ENCODE data around the gene NAV2. TPM values are rescaled to one million over a fixed set of nuclear protein-coding genes. Genes with fewer than 3 reads are reported as not detected.

Gene NAV2
- total RNA-seq, 1 experiment from 2014 or later, result 2.1 TPM

DNA sequence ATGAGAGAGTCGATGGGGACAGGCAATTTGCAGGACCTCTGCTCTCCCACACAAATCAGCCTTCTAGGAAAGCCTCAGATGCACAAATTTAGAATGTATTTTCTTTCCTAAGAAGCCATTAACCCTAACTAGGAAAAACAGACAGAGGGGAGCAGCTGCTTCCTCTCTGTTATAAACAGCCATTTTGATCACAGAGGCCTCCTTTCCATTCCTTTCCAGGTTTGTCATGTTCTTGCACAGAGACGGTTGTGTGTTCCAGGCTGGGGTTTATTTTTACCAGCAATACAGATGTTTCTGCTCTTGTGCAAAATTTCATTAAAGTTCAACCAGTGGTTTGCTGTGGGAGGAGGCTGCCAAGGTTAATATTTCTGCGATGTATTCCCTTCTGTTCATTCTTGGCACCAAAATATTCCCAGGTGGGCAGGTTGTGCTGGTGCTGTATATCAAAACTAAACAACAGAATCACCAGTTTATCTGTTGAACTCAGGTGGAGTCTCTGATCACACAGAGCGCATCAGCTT, 90.2 kb downstream of the NAV2 start:
- intact Hi-C loops (cut with micrococcal nuclease), result no loop called here
- BruUV-seq (replicated peaks), result no TSS peak
- Histone ChIP-seq H3K36me3 (ENCODE audit: control insufficient read depth in 1 of 2, insufficient read depth in 2 of 2, low read length in 2 of 2) (no peaks in the 10 kb centered on the region), H3K27me3 (ENCODE audit: insufficient read depth, low read length) (no peaks in the 10 kb centered on the region), H4K20me1 (ENCODE audit: insufficient read depth) (no peaks in the 10 kb centered on the region), H3K4me1 (ENCODE audit: control insufficient read depth in 1 of 2, insufficient read depth in 2 of 2, low read length in 2 of 2) (peaks cover 25 to 36% of the 10 kb centered on the region in 2 experiments), H3K9ac (ENCODE audit: low read length) (no peak overlapping the region), H3K27ac (ENCODE audit: low read depth, low read length) (no peak overlapping the region), H3K79me2 (ENCODE audit: insufficient read depth, low read length) (no peaks in the 10 kb centered on the region), H3K4me2 (ENCODE audit: low read length) (no peak overlapping the region), H2AFZ (ENCODE audit: low read depth, low read length, poor library complexity, severe bottlenecking) (no peak overlapping the region), H3K9me2 (ENCODE audit: insufficient read depth) (no peaks in the 10 kb centered on the region; the same call in 1 of the 2 replicates), H3K9me3 (ENCODE audit: control insufficient read depth in 1 of 2, insufficient read depth in 1 of 2, low read depth in 1 of 2, low read length in 2 of 2) (no peaks in the 10 kb centered on the region), H3K4me3 (replicated peaks in 1 of 2; ENCODE audit: low read depth in 1 of 2, low read length in 2 of 2) (no peak overlapping the region)
- ChIA-PET CTCF (no interaction called here), RAD21 (ENCODE audit: low non-redundant PET in 1 of 2, low total read pairs in 2 of 2, uncharacterized antibody in 2 of 2, unreplicated experiment in 2 of 2) (no interaction called here), POLR2A (no interaction called here)
- DNase-seq (ENCODE audit: low read depth, low spot score) (no peak), ATAC-seq (no peak)
- TF ChIP-seq, protein P1, sequence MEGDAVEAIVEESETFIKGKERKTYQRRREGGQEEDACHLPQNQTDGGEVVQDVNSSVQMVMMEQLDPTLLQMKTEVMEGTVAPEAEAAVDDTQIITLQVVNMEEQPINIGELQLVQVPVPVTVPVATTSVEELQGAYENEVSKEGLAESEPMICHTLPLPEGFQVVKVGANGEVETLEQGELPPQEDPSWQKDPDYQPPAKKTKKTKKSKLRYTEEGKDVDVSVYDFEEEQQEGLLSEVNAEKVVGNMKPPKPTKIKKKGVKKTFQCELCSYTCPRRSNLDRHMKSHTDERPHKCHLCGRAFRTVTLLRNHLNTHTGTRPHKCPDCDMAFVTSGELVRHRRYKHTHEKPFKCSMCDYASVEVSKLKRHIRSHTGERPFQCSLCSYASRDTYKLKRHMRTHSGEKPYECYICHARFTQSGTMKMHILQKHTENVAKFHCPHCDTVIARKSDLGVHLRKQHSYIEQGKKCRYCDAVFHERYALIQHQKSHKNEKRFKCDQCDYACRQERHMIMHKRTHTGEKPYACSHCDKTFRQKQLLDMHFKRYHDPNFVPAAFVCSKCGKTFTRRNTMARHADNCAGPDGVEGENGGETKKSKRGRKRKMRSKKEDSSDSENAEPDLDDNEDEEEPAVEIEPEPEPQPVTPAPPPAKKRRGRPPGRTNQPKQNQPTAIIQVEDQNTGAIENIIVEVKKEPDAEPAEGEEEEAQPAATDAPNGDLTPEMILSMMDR (IDR thresholded peaks at IDR 0.05 in 2 of 3, conservative IDR thresholded peaks at IDR 0.05 in 1 of 3; ENCODE audit: borderline replicate concordance in 1 of 3, insufficient read depth in 1 of 3, low read depth in 2 of 3, low read length in 2 of 3), result no peak
- TF ChIP-seq, protein P2, sequence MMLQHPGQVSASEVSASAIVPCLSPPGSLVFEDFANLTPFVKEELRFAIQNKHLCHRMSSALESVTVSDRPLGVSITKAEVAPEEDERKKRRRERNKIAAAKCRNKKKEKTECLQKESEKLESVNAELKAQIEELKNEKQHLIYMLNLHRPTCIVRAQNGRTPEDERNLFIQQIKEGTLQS (IDR thresholded peaks at IDR 0.05), result no peak
- TF ChIP-seq REST (IDR thresholded peaks at IDR 0.05; ENCODE audit: low read depth) (no peak), EZH2 (IDR thresholded peaks at IDR 0.05) (no peak), SRF (IDR thresholded peaks at IDR 0.05; ENCODE audit: low read depth) (no peak), ZFX (IDR thresholded peaks at IDR 0.05) (no peak), EZH2phosphoT487 (IDR thresholded peaks at IDR 0.05; ENCODE audit: borderline replicate concordance) (no peak), POLR2A (IDR thresholded peaks at IDR 0.05; ENCODE audit: borderline replicate concordance, extremely low read depth, insufficient read depth, insufficient read length) (no peak), CEBPB (IDR thresholded peaks at IDR 0.05; ENCODE audit: low read depth) (no peak), POLR2AphosphoS5 (IDR thresholded peaks at IDR 0.05; ENCODE audit: low read depth, low read length) (no peak), MAX (IDR thresholded peaks at IDR 0.05) (no peak), JUND (IDR thresholded peaks at IDR 0.05) (no peak), YY1 (IDR thresholded peaks at IDR 0.05; ENCODE audit: extremely low read depth, insufficient replicate concordance, low read depth, low read length) (no peak), RAD21 (IDR thresholded peaks at IDR 0.05; ENCODE audit: low read depth) (no peak), ZBTB33 (IDR thresholded peaks at IDR 0.05; ENCODE audit: extremely low read depth, insufficient replicate concordance, low read length) (no peak)

All from HCT116 (cell line).